Mucosa of rectum (tissue), 2 donors: ENCODE data around the gene MTCL1.

ENCODE experiments used
- H3K27ac ChIP-seq, 2 donors: one replicate each; pipeline ENCODE4 v1.7.0; 2013; ENCODE audit warnings: inconsistent platforms in 2 of 2, low read depth in 2 of 2, low read length in 2 of 2
- H3K27me3 ChIP-seq, 2 donors: one replicate each; pipeline ENCODE4 v1.7.0; 2013; ENCODE audit warnings: low read length in 2 of 2; ENCODE audit not compliant: control insufficient read depth in 2 of 2, insufficient read depth in 2 of 2
- H3K36me3 ChIP-seq, 2 donors: one replicate each; pipeline ENCODE4 v1.7.0; 2013; ENCODE audit warnings: low read length in 2 of 2; ENCODE audit not compliant: control insufficient read depth in 2 of 2, insufficient read depth in 2 of 2
- H3K4me1 ChIP-seq, 2 donors: one replicate each; pipeline ENCODE4 v1.7.0; 2013; ENCODE audit warnings: low read length in 2 of 2, mild to moderate bottlenecking in 1 of 2; ENCODE audit not compliant: control insufficient read depth in 2 of 2, insufficient read depth in 2 of 2
- H3K4me3 ChIP-seq, 2 donors: one replicate each; pipeline ENCODE4 v1.7.0; 2013; ENCODE audit warnings: low read length in 2 of 2
- H3K9ac ChIP-seq, 2 donors: one replicate each; pipeline ENCODE4 v1.7.0; 2013; ENCODE audit warnings: low read length in 2 of 2, low read depth in 1 of 2, mild to moderate bottlenecking in 1 of 2
- H3K9me3 ChIP-seq, 2 donors: one replicate each; pipeline ENCODE4 v1.7.0; 2013; ENCODE audit warnings: low read length in 2 of 2; ENCODE audit not compliant: control insufficient read depth in 2 of 2
- donor health status: healthy.
- donor health status: Normal muscosa, but diverticular disease.

Gene MTCL1

DNA sequence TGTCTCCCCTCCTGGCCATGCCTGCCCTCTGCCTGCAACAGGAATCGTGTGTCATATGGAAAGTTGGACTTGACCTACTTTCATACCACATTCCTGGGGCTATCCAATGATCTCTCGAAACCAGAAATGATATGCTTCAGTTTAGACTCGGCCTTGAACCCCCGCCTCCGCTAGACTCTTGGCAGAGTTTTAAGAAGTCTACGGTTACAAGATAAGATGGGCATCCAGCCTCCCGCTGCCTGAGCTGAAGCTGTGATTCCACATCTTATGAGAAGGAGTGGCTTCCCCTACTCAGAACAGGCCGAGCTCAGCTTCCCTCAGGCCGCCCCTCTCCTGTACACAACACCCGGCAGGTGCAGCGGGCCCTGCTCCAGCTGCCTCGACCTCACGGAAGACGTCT lies 73.9 kb downstream of the MTCL1 start:
- Histone ChIP-seq H3K4me3 (no peak overlapping the region), H3K4me1 (no peaks in the 10 kb centered on the region), H3K9ac (no peak overlapping the region), H3K9me3 (no peaks in the 10 kb centered on the region), H3K36me3 (no peaks in the 10 kb centered on the region), H3K27ac (no peak overlapping the region), H3K27me3 (no peaks in the 10 kb centered on the region)

DNA sequence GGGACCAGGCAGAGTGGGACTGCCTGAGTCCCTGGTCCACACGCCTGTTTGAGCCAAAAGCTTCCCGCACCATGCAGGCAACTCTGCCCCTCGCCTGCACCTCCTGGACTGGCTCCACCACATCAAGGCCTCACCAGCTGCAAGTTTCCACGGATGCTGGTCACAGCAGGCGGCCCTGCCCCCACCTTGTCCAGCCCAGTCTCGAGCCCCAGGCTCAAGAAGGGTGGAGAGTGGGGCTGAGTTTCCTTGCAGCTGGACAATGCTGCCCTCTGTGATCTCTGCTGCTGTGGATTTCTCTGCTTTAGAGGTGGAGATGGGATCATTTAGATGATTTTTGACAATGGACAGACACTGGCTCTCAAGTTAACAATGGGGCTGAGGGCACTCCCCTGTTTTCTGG lies 74.9 kb downstream of the MTCL1 start:
- H3K9me3 ChIP-seq: no peaks in the 10 kb centered on the region
- H3K4me1 ChIP-seq: no peaks in the 10 kb centered on the region
- no peak overlapping the region for H3K4me3 ChIP-seq
- H3K36me3 ChIP-seq: peaks cover 0 to 2% of the 10 kb centered on the region in 2 donors
- H3K27me3 ChIP-seq: no peaks in the 10 kb centered on the region
- no peak overlapping the region for H3K9ac ChIP-seq
- H3K27ac ChIP-seq: no peak overlapping the region

DNA sequence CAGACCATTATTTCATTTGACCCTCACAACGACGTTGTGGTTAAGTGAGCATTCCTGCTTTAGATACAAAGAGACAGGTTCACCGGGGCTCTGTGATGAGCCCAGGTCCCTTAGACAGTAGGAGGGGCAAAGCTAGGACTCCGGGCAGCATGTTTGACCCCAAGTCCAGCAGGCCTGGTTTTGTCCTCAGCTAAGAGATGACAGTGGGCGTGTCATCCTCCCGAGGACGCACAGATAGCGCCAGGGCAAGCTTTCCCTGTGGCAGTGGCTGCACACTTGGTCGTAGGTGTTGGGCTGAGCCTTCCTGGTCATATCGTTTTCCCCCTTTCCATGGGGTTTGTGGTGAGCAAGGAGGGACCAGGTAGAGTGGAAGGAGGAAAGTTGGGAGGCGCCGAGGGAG lies 76.3 kb downstream of the MTCL1 start:
- Histone ChIP-seq H3K27ac (no peak overlapping the region), H3K27me3 (no peaks in the 10 kb centered on the region), H3K4me3 (no peak overlapping the region), H3K9me3 (no peaks in the 10 kb centered on the region), H3K9ac (no peak overlapping the region), H3K4me1 (peaks cover 0 to 3% of the 10 kb centered on the region in 2 donors), H3K36me3 (peaks cover 0 to 2% of the 10 kb centered on the region in 2 donors)

DNA sequence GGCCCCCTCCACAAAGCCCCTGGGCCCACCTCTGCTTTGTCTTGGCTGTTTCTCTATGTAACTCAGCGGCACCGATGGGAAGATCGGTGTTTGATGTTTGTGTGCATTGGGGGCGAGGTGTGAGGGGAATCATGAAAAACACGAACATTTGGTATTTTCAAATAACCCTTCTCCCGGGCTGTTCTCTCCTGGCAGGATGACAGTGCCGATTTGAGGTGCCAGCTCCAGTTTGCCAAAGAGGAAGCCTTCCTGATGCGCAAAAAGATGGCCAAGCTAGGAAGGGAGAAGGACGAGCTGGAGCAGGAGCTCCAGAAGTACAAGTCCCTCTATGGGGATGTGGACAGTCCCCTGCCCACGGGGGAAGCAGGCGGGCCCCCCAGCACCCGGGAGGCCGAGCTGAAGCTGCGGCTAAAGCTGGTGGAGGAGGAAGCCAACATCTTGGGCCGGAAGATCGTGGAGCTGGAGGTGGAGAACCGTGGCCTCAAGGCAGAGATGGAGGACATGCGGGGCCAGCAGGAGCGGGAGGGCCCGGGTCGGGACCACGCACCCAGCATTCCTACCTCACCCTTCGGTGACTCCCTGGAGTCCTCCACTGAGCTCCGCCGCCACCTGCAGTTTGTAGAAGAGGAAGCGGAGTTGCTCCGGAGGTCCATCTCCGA lies 78.1 kb downstream of the MTCL1 start:
- Histone ChIP-seq H3K27ac (no peak overlapping the region), H3K27me3 (no peaks in the 10 kb centered on the region), H3K36me3 (peaks cover 0 to 2% of the 10 kb centered on the region in 2 donors), H3K4me3 (no peak overlapping the region), H3K4me1 (peaks cover 4 to 9% of the 10 kb centered on the region in 2 donors), H3K9ac (no peak overlapping the region), H3K9me3 (no peaks in the 10 kb centered on the region)

DNA sequence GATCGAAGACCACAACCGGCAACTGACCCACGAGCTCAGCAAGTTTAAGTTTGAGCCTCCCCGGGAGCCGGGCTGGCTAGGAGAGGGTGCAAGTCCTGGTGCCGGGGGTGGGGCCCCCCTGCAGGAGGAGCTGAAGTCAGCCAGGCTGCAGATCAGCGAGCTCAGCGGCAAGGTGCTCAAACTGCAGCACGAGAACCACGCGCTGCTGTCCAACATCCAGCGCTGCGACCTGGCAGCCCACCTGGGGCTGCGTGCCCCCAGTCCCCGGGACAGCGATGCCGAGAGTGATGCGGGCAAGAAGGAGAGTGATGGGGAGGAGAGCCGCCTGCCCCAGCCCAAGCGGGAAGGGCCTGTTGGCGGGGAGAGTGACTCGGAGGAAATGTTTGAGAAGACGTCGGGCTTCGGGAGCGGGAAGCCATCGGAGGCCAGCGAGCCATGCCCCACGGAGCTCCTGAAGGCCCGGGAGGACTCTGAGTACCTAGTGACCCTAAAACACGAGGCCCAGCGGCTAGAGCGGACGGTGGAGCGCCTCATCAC lies 78.7 kb downstream of the MTCL1 start:
- Histone ChIP-seq H3K4me1 (peaks cover 4 to 9% of the 10 kb centered on the region in 2 donors), H3K9ac (no peak overlapping the region), H3K9me3 (no peaks in the 10 kb centered on the region), H3K27me3 (no peaks in the 10 kb centered on the region), H3K27ac (no peak overlapping the region), H3K4me3 (no peak overlapping the region), H3K36me3 (peaks cover 0 to 2% of the 10 kb centered on the region in 2 donors)

DNA sequence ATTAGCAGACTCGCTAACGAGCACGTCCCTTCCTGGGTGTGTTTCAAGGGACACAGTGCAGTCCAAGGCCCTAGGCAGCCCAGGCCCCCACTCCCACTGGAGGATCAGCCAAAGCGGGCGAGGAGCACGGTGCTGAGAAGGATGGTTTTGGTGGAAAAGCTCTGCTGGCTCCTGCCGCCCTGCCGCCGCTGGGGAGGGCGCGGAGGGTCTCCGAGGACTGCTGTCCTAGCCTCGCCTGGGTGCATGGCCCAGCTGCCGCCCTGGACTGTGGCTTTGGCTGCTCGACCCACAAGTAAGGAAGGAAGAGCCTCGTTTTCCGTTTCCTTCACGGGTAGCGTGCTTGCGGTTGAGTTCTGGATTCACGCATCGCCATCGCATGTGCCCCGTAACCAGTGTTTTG lies 79.9 kb downstream of the MTCL1 start:
- H3K9me3 ChIP-seq: no peaks in the 10 kb centered on the region
- no peaks in the 10 kb centered on the region for H3K27me3 ChIP-seq
- no peak overlapping the region for H3K9ac ChIP-seq
- peaks cover 0 to 2% of the 10 kb centered on the region in 2 donors for H3K36me3 ChIP-seq
- no peak overlapping the region for H3K4me3 ChIP-seq
- H3K27ac ChIP-seq: no peak overlapping the region
- peaks cover 4 to 9% of the 10 kb centered on the region in 2 donors for H3K4me1 ChIP-seq

DNA sequence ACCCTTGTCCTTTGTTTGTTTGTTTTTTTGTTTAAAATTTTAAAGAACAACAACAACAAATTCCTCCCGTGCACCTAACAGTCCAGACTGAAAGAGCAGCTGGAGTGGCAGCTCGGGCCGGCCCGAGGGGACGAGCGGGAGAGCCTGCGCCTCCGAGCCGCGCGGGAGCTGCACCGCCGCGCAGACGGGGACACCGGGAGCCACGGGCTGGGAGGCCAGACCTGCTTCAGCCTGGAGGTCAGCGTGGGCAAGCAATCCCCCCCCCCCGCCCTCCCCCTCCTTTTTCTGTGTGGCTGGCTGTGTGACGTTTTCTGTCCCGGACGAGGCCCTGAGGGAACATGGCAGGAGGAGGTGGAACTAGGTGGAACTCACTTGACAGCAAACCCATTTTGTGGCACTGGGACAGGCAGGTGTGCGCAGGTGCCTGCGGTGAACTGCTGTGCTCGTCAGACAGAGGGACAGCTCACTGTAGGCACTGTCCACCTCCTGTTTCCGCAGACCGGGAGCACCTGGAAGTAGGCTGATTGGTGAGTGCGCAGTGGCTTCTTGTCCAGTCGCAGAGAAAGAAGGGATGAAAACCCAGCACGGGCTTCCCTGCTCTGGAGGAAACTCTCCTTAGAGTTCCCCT lies 80.6 kb downstream of the MTCL1 start:
- Histone ChIP-seq H3K27ac (no peak overlapping the region), H3K9ac (no peak overlapping the region), H3K36me3 (peaks cover 0 to 2% of the 10 kb centered on the region in 2 donors), H3K9me3 (no peaks in the 10 kb centered on the region), H3K27me3 (no peaks in the 10 kb centered on the region), H3K4me3 (no peak overlapping the region), H3K4me1 (peaks cover 4 to 9% of the 10 kb centered on the region in 2 donors)

DNA sequence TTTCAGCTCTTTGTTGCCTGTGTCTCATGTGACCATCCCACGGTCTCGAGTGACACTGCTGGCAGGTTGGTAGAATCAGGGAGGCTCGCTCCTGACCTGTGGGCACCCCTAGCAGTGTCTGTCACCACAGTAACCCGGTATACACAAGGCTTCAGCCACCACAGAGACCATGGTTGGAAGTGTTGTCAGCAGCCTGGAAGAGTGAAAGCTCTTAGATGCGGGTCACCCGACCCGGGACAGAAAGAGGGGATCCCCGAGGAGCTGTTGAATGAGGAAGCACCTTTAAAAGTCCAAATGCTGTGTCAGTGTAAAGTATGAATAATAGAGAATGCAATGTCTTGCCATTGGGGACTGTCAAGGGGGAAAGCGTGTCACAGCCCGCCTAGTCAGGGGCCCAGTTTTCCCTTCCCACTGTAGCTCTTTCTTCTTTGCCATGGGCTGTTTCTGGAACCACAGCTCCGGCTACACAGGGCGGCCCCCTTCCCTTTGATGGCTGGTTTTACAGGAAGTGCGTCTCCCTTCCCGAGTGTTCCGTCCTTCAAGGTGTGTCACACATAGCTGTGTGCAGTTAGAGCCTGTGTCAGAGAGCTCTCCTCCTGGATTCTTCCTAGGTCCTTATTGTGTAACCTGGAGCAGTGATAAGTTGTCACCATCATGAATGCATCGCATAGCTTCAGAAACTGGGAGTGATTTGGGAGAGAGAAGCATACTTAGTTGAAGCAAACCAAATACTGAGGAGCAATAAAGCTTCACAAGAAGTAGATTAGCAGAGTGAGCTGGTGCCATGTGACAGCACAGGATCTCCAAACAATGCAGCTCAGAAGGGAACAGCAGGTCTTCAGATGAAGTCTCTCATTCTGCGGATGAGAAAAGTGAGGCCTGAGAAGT lies 81.4 kb downstream of the MTCL1 start:
- peaks cover 4 to 9% of the 10 kb centered on the region in 2 donors for H3K4me1 ChIP-seq
- H3K9me3 ChIP-seq: no peaks in the 10 kb centered on the region
- no peak overlapping the region for H3K9ac ChIP-seq
- H3K27ac ChIP-seq: no peak overlapping the region
- no peak overlapping the region for H3K4me3 ChIP-seq
- H3K36me3 ChIP-seq: peaks cover 0 to 2% of the 10 kb centered on the region in 2 donors
- H3K27me3 ChIP-seq: no peaks in the 10 kb centered on the region

DNA sequence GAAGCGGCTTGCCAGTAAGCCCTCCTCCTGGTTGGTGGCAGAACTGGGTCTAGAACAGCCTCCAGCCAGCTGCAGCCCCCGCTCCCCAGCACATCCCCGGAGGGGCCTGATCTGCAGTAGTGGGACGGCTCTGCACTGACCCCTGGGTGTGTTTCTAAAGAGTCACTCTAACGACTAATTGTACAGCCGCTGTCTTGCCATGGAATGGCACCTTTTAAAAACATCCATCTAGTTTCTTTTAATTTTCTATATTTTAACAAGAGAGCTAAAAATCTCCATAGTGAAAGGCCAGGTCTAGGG lies 82.0 kb downstream of the MTCL1 start:
- Histone ChIP-seq H3K9me3 (no peaks in the 10 kb centered on the region), H3K27me3 (no peaks in the 10 kb centered on the region), H3K4me3 (no peak overlapping the region), H3K4me1 (peaks cover 4 to 9% of the 10 kb centered on the region in 2 donors), H3K9ac (no peak overlapping the region), H3K36me3 (peaks cover 0 to 2% of the 10 kb centered on the region in 2 donors), H3K27ac (no peak overlapping the region)

DNA sequence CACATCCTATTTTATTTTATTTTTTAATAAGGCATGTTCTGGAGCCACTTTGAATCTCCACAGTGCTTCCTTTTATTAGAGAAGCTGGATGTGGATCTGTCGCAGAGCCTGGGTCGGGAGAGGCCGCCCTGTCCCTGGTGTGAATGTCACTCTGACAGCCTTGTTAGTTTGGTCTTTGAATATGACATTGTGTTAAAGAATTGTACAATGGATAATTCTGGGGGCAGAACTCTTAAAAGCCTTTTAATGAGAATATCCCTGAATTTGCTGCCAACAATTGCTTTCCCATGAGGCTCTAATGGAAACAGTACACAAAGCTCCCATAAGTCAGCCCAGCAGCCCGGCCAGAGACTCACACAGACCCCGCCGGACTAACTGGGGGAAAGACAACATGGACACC lies 82.4 kb downstream of the MTCL1 start:
- H3K4me3 ChIP-seq: no peak overlapping the region
- no peaks in the 10 kb centered on the region for H3K27me3 ChIP-seq
- peaks cover 0 to 2% of the 10 kb centered on the region in 2 donors for H3K36me3 ChIP-seq
- peaks cover 4 to 9% of the 10 kb centered on the region in 2 donors for H3K4me1 ChIP-seq
- H3K9ac ChIP-seq: no peak overlapping the region
- H3K9me3 ChIP-seq: no peaks in the 10 kb centered on the region
- H3K27ac ChIP-seq: no peak overlapping the region
